NCI-H2171 treated with DMSO at 0.1 percent for 48 hours (cell line): ENCODE measurements around the gene UQCRHL.

Experiments
- DNase-seq: peaks from one replicate; lab custom pipeline; 2025; lab: John Stamatoyannopoulos, UW

UQCRHL gene

DNA sequence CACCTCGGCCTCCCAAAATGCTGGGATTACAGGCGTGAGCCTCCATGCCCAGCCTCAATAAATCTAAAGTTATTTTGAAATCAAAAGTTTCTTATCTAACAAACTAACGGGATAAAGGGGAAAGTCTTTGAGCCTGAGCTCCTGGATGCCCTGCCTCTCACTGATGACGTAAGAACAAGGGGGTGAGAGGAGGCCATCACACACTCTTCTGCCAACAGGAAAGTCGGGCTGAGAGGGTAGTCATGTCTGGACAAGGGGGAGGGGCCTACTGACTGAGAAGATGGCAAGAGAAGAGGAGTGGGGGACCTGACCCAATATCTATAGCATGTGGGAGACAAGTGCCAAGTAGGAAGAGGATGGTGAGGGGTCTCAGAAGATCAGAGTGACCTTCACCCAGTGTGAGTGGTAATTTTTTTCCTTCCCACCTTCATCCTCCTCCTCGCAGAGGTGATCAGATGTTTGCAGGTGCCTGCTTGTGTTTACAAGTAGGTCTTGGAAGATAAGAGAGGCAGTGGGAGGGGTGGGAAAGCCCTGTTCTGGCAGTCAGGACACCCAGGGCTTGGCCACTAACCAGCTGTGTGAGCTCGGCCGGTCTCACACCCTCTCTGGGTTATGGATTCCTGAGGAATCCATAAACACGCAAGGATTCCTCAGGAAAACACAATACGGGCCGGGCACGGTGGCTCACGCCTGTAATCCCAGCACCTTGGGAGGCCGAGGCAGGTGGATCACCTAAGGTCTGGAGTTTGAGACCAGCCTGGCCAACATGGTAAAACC, 9.6 kb downstream of the UQCRHL start:
- DNase-seq, result no peak

DNA sequence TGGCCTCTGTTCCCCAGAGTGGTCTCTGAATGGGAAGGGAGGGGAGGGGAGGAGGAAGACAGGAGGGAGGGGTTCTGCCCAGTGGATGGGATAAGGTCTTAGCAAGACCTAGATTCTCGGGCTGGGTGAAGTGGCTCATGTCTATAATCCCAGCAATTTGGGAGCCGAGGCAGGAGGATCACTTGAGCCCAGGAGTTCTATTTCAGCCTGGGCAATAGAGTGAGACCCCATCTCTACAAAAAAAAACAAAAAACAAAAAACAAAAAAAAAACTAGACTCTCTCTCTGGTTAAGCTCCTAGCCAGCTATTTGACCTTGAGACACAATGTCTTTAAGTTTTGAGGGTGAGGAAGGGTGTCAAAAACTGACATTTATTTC, 11.4 kb downstream of the UQCRHL start:
- DNase-seq, result no peak

DNA sequence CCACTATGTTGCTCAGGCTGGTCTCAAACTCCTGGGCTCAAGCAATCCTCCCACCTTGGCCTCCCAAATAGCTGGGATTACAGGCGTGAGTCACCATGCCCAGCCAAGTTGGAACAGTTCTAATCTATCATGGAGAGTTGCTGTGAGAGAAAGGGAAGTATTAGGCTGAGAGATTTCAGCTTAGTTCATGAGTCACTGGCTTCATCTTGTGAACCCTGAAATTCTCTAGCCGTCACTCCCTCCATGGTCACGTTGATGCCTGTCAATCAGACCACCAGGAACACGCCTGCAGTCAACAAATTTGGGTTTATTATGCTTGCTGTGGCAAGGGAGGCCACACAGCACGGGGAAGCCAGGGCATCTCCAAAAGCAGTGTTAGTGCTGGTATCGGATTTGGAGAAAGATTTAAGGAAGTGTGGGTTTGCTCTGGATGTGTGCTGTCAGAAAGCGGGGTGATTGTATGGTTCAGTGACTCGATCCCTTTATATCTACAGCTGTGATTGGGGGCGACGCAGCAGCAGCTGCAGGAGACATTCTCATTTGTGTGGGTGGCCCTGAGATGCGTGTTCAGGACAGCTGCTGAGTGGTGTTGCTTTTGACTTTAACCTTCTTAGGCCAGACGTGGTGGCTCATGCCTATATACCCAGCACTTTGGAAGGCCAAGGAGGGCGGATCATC, 18.7 kb downstream of the UQCRHL start:
- no peak for DNase-seq

DNA sequence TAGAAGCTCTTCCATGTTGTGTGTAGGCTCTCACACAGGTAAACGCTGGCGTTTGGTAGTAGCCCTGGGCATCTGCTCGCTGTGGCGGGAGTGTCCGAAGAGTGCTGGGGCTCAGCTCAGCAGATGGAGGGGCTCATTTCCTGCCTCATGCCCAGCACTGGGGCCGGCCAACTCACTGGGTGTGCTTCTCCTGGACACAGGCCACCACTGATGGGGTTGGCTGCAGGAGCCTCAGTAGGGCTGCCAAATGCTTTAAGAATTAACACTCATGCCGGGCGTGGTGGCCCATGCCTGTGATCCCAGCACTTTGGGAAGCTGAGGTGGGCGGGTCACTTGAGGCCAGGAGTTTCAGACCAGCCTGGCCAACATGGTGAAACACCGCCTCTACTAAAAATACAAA, 20.9 kb downstream of the UQCRHL start:
- no peak for DNase-seq

DNA sequence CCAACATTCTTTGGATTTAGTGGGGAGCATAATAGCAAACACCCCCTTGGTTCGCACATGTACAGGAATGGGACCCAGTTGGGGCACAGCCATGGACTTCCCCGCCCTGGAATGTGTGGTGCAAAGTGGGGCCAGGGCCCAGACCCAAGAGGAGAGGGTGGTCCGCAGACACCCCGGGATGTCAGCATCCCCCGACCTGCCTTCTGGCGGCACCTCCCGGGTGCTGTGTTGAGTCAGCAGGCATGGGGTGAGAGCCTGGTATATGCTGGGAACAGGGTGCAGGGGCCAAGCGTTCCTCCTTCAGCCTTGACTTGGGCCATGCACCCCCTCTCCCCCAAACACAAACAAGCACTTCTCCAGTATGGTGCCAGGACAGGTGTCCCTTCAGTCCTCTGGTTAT, 21.8 kb downstream of the UQCRHL start:
- DNase-seq, result no peak

DNA sequence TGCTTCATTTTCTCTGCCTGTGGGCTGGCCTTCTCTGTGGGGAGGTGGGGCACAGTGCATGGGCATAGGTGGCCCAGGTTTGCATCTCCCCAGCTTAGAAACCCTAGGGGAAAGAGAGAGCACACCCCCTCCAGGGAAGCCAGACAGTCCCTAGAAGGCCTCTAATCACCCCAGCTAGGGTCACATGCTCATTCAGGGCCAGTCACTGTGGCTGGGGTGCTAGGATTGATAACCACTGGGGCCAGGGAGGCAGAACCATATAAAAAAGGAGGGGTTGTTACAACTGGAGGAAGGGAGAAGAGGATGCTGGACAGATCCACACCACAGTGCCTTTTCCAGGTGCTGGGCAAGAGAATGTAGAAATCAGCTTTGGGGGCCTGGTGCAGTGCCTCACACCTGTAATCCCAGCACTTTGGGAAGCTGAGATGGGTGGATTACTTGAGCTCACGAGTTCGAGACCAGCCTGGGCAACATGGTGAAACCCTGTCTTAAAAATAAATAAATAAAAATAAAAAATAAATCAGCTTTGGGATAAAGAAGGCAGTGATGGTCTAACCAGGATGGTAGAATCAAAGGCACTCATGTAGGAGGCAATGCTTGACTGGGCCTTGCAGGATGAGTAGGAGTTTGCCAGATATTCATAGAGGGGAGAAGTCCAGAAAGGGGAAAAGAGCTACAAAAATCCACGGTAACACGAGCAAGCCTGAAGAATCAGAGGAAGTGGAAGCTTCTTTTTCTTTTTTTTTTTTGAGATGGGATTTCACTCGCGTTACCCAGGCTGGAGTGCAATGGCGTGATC, 29.3 kb downstream of the UQCRHL start:
- DNase-seq, result no peak

DNA sequence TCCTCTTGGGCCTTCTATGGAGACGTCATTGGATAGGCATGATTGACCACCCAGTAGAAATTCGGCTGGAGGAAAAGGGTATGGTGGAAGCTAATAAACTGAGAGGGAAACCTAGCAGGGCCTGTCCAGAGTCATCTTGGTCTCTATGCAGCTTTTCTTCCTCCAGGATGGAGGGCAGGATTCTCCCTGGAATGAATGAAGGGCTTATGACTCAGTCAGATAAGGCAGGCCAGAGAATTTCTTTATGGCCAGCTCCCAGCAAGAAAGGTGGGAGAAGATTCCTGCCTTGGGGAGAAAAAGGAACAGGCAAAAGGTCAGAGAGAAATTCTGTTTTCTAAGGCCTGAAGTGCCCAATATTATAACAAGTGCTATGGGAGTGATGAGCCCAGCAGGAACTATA, 31.7 kb downstream of the UQCRHL start:
- no peak for DNase-seq

DNA sequence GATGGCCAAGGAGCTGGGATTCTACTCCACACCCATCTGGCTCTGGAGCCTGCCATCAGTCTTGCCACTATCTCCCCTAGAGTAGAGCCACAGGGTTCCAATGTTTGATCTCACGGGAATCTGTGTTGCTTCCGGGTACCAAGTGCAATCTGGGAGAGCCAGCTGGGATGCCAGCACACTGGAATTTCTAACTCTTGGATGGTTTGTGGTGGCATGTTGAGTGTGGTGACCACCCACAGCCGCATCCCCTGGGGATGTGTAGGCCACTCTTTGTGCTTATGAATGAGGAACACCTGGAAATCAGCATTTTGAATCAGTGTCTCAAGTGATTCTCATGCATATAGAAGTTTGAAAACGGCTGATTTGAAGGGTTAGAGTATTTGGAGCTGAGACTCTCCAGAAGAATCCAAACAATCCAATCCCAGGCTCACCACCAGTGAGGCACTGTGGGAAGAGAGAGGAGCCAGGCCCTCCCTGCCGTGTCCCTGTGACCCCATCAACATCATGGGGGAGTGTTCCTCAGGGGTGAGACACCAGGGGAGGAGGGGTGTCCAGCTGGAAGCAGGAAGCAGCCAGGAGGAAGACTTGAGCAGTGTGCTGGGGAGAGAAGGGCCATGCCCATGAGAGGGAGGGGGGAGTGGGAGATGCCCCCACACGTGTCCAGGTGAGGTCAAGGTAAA, 35.5 kb downstream of the UQCRHL start:
- DNase-seq, result no peak

DNA sequence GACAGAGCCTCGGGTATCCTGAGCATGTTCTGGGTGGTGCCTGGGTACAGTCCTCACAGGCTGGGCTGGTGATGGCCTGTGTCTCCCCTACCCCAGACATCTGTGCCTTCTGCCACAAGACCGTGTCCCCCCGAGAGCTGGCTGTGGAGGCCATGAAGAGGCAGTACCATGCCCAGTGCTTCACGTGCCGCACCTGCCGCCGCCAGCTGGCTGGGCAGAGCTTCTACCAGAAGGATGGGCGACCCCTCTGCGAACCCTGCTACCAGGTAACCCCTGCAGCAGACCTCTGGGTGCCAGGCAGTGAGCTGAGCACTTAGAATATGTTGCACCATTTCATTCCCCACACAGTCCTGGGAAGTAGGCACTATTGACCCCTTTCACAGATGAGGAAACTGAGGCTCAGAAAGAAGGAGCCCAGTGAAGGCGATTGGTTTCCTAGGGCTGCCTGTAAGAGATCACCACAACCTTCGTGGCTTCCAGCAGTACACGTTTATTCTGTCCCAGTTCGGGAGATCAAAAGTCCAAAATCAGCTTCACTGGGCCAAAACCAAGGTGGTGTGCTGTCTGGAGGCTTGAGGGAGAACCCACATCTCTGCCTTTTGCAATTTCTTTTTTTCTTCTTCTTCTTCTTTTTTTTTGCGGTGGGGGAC, 37.0 kb downstream of the UQCRHL start:
- peak; percentile 48 for DNase-seq

DNA sequence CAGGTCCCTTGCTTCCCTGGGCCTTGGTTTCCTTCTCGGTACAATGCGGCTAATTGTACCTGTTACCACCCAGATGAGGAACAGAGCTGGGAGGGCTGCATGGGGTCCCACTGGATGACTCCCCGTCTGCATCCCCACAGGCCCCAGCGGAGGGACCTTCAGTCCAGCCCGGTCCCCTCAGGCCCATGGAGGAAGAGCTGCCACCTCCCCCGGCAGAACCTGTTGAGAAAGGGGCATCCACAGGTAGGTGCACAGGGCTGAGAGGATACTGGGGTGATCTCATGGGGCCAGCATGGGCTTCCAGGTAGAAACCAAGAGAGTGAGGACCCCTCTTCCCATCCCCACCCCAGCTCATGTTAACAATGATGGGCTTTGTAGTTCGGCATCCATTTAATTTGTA, 39.1 kb downstream of the UQCRHL start:
- DNase-seq, result no peak

DNA sequence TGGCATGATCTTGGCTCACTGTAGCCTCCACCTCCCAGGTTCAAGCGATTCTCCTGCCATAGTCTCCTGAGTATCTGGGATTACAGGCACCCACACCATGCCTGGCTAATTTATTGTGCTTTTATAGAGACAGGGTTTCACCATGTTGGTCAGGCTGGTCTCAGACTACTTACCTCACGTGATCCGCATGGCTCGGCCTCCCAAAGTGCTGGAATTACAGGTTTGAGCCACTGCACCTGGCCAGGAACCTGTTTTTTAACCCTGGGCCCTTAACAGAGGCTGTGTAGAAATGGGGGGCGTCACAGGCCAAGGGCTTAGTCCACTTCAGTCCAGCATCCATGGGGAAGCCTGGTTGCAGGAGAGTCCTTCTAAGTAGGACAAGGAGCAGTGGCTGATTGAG, 39.5 kb downstream of the UQCRHL start:
- DNase-seq, result no peak

DNA sequence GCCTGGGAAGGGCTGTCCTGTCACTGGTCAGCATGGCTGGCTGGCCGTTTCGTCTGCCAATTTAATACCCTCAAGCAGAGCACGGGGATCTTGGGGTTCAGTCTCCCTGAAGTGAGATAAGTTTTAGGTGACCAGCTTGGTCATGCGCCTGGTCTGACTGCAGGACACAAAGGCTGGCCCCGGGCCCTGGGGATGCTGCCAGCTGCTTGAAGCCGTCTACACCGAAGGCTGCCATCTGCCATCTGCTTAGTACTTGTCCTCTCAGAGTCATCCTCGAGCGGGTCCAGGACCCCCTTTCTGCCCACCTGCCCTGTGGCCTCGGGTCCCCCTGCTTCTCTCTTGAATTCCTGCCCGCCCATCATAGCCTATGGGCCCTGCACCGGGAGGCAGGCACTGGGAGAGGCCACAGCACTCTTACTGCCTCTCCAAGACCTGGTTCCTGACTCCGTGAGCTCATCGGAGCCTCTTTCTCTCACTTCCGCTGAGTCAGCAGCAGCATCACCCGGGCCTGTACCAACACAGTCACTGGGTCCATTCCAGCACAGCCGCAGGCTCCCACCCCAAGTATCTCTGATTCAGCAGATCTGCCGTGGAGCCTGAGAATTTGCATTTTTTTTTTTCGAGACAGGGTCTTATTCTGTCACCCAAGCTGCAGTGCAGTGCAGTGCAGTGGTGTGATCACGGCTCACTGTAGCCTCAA, 41.8 kb downstream of the UQCRHL start:
- peak; percentile 24 for DNase-seq

DNA sequence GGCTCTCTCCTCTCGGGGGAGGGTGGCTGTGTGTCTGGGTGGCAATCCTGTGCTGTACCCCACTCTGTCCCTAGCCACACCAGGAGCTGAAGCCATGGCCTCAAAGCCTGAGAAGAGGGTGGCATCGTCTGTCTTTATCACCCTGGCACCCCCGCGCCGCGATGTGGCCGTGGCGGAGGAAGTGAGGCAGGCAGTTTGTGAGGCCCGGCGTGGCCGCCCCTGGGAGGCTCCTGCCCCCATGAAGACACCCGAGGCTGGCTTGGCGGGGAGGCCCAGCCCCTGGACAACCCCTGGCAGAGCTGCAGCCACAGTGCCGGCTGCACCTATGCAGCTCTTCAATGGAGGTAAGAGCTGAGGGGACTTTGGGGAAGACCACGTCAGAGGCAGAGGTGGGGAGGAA, 42.6 kb downstream of the UQCRHL start:
- no peak for DNase-seq

DNA sequence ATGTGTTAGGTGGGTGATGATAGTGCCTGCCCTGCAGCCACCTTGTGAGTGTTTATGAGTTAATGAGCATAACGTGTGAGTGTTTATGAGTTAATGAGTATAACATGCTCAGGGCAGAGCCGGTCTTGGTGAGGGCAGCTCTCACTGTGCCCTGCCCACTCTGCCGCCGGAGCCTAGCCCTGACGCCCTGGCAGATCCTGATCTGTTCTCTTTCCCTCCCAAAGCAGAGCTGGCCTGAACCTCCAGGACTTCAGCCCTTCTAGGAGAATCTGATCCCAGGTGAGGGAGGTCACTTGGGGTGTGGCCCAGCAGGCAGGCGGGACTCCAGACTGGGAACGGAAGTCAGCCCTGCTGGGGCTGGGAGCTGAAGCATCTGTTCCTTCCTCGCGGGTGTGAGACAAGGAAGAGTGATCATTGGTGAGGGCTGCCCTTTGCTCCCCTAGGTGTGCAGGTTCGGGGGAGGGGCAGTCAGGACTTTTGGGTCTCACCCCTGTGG, 43.1 kb downstream of the UQCRHL start:
- peak; percentile 44 for DNase-seq

DNA sequence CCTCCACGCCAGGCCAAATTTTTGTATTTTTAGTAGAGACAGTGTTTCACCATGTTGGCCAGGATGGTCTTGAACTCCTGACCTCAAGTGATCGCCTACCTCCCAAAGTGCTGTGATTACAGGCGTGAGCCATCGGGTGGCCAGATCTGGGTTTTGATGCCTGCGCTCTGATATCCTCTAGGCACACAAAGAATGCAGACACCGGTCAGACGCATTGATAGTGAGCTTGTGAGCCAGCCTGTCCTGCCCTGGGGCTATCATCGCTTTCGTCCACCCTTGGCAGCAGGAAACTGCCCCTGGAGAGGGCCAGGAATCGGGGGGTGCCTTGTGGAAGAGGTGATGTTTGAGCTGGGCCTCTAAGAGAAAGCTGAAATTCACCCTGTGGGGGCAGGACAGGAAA, 44.9 kb downstream of the UQCRHL start:
- no peak for DNase-seq

DNA sequence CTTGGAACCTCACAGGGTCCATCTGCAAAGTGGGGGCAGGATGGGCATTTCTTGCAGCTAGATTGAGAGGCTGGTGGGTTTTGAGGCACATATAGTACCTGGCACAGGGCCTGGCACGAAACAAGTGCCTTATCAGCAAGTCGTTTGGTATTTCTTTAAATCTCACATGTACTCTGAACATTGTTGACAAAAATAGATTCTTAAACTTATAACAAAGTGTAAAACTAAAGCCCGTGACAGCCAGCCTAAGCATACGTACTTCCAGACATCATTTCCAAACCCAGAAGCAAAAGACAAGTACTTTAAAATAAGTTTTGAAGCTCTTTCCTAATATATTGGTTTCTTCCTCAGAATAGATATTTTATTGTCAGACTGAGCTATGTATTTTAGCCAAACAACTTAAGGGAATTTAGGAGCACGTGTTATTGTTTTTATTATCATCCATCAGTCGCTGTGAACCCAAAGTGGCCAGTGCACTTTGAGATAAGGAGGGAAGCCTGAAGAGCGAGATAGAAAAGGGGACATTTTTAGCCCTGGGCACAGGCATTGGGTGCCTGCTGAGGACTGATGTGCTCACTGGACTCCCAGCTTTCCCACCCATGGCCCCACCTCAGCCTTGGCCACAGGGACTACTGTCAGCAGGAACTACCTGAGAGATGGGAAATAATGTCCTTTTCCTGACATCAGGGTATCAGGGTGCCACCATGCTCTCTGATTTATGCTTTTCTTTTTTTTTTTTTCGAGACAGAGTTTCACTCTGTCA, 45.9 kb downstream of the UQCRHL start:
- no peak for DNase-seq

DNA sequence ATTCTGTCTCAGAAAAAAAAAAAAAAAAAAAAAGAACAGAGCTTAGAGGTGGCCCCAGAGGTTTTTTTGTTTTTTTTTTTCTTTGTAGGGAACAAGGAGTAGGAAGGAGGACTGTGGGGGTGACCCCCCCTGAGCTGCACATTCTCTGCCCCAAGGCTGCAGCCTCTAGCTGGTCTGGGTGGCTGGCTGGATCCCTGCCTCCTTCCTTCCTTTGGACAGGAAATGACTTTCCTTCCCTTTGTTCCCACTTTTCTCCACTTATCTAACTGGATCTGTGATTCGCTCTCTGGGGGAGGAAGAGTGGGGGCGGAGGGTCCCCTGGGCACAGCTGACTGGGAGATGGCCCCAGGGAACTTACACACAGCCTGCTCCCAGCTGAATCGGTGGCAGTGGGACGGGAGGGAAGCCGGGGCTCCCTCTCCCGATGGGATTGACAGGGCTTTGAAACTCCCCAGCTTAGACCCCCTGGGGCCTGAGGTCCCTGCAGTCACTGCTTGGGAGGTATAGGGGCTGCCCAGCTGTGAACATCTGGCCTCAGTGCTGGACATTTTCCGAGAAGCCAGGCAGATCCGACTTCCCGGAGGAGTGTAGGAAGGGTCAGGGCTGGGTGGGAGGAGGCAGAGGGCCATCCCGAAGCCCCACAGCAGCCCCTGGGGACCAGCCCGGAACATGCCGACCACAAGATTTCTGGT, 46.8 kb downstream of the UQCRHL start:
- DNase-seq, result no peak

DNA sequence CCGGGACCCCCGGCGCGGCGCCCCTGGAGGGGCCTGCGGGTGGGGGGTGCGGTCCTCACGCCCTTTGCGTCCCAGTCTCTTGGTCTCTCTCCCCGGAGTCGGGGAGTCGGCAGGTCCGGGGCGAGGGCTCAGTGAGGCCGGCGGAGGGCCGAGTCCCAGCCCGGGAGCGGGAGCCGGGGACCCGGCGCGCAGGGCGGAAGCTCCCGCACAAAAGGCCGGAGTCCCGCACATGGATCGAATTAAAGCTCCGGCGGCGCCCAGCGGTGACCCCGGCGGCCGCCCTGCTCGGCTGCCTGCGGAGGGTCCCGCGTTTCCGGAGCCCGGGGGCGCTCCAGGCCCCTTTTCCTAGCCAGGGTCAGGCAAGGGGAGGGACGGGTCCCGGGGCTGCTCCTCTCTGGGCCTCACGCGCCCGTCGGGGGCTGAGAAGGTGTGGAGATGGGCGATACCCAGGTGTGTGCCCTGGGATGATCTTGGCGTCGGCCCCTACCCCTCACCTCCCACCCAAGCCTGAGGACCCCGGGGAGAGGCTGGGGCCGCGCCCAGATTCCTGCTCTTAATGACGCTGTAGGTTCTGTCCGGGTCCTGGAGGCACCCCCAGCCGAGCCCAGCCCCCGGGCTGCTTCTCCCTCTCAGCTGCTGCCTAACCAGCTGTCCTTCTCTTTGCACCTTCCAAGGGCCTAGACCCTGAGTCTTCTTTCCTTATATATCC, 48.3 kb downstream of the UQCRHL start:
- DNase-seq, result no peak

DNA sequence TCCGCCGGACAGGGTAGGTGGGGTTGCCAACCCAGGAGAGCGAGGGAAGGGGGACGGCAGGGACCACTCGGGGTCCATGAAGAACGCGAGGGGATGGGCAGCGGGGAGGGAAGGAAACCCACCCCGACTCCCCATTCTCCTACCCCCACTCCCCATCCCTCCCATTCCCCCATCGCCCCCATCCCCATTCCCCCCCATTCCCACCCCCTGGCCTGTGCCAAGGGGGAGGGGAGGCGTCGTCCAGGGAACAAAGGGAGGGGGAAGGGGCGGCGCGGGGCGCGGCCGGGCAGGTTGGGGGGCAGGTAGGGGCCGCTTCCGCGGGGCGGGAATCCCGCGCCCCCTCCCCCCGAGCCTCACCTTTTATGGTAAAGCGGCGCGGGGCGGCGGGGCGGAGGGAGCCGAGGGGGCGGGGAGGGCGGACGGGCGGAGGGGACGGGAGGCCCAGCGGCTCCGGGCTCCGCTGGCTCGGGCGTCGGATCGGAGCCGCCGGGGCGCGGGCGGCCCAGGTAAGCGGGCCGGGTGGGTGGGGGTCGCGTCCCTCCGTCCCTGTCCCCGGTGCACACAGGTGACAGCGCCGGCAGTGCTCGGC, 49.0 kb downstream of the UQCRHL start, which contains the start of gene FBLIM1:
Gene FBLIM1 (plus strand): TSS at position 453 of the 589 bp plus-strand sequence. CDS start 6,189 bp downstream, outside the sequence.
- DNase-seq, result no peak
